GM18499 (cell line): Measurements from ENCODE around the gene LMOD3.

Source experiments
- ATAC-seq: cut with Tn5 transposase; IDR thresholded peaks from one replicate; pipeline ENCODE4 v1.9.1; 2021; ENCODE audit warnings: moderate number of reproducible peaks; ENCODE audit not compliant: insufficient read depth, unreplicated experiment

LMOD3 gene

DNA sequence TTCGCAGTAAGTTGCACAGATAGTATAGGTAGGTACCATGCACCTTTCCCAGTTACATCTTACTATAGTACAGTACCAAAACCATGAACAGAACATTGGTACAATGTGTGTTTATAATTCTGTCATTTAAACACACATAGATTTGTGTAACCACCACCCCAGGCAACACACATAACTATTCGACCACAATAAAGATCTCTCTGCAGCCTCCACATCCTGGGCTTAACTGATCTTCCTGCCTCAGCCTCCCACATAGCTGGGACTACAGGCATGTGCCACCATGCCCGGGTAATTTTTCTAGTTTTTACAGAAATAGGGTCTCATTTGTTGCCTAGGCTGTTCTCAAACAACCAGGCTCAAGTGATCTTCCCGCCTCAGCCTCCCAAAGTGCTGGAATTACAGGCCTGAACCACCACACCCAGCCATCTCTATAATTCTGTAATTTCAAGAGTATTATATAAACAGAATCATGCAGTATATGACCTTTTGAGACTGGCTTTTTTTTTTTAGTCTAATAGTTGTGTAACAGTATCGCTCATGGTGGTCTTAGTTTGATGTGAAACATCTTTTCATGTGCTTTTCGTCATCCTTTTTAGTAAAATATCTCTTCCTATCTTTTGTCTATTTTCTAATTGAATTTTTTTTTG, 57.0 kb downstream of the LMOD3 start:
- no peak for ATAC-seq

DNA sequence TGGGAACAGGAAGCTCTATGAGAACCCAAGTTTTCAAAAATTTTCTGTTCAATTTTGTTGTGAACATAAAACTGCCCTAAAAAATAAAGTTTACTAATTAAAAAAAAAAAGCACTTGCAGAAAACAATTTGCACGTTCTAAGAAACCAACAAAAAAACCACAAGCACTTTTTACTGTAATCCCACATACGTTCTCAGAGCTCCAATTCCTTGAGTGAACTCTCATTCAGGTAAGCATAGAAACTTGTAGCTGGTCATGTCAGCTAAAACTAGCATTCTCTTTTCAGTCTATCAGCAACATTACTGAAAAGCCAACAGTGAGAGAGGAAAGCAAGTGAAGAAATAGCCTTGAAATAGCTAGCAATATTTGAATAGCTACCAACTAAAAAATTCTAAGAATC, 58.8 kb downstream of the LMOD3 start:
- no peak for ATAC-seq

- no peak for ATAC-seq
Observed at GRCh38 chr3:69059688-69060087, 62.7 kb downstream of the LMOD3 start.

- no peak for ATAC-seq
Observed at GRCh38 chr3:69058947-69059224, 63.5 kb downstream of the LMOD3 start.

GRCh38 chr3:69058180-69058946, 64.0 kb downstream of the LMOD3 start:
- ATAC-seq, result peak; percentile 95
